ENCODE data around the gene DRC7. TPM values are rescaled to one million over a fixed set of nuclear protein-coding genes. Genes with fewer than 3 reads are reported as not detected.
A peak's percentile ranks its signal among the peaks of the same experiment; 100 is the strongest.

DRC7 gene
- total RNA-seq, 1 experiment from 2014 or later = not detected

DNA sequence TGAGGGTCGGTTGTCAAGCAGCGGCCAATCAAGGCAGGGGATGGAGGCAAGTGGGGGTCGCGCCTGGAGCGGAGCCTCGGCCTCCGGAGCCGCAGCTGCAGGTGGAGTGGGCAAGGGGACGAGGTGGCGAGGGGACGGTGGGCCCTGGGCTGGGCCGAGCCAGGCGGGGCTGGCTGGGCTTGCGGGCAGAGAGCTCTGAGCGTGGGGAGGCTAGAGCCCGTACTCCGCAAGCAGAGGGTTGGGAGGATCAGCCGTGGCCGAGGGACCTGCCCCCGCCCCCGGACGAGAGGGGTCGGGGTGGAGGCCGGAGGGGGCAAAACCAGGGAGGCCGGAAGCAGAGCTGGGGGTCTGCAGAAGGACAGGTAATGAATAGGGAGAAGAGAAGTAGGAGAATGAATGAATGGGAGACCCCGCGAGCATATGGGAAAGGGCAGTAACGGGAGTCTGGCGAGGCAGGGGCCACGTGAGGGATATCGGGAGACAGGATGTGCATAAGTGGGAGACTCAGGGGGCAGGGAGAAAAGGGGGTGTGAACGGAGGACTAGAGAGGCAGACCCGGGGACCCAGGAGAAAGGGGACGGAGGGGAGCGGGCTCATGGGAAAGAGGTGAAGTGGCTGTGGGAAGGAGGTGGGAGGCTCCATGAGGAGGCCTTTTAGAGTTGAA, 41.3 kb downstream of the DRC7 start, which contains the start of gene KATNB1 (continued):
- TF ChIP-seq ZNF219 (CRISPR knock-in tag; IDR thresholded peaks at IDR 0.05; ENCODE audit: borderline replicate concordance) (no peak), OVOL2 (CRISPR knock-in tag; IDR thresholded peaks at IDR 0.05; ENCODE audit: borderline replicate concordance) (no peak), NR3C1 (CRISPR knock-in tag; conservative IDR thresholded peaks at IDR 0.05; ENCODE audit: low read depth) (no peak), NFATC4 (CRISPR knock-in tag; IDR thresholded peaks at IDR 0.05) (no peak), ESRRA (CRISPR knock-in tag; IDR thresholded peaks at IDR 0.05; ENCODE audit: borderline replicate concordance) (no peak), SOX15 (CRISPR knock-in tag; IDR thresholded peaks at IDR 0.05) (no peak), RELA (CRISPR knock-in tag; IDR thresholded peaks at IDR 0.05; ENCODE audit: borderline replicate concordance) (no peak), GRHL2 (CRISPR knock-in tag; IDR thresholded peaks at IDR 0.05; ENCODE audit: insufficient replicate concordance, severe bottlenecking) (no peak), NR2C2 (CRISPR knock-in tag; IDR thresholded peaks at IDR 0.05) (no peak), NR1H2 (CRISPR knock-in tag; IDR thresholded peaks at IDR 0.05) (no peak), ETV6 (CRISPR knock-in tag; IDR thresholded peaks at IDR 0.05) (no peak), ZNF121 (CRISPR knock-in tag; IDR thresholded peaks at IDR 0.05) (no peak), JAZF1 (CRISPR knock-in tag; IDR thresholded peaks at IDR 0.05) (no peak), IRF2 (CRISPR knock-in tag; IDR thresholded peaks at IDR 0.05; ENCODE audit: borderline replicate concordance, low read depth) (no peak), FOXP1 (CRISPR knock-in tag; IDR thresholded peaks at IDR 0.05; ENCODE audit: borderline replicate concordance) (peak; percentile 77; the same call in 1 of the 2 replicates)
- TF ChIP-seq, protein P1, sequence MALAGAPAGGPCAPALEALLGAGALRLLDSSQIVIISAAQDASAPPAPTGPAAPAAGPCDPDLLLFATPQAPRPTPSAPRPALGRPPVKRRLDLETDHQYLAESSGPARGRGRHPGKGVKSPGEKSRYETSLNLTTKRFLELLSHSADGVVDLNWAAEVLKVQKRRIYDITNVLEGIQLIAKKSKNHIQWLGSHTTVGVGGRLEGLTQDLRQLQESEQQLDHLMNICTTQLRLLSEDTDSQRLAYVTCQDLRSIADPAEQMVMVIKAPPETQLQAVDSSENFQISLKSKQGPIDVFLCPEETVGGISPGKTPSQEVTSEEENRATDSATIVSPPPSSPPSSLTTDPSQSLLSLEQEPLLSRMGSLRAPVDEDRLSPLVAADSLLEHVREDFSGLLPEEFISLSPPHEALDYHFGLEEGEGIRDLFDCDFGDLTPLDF (CRISPR knock-in tag; IDR thresholded peaks at IDR 0.05) = no peak
- TF ChIP-seq, protein P2, sequence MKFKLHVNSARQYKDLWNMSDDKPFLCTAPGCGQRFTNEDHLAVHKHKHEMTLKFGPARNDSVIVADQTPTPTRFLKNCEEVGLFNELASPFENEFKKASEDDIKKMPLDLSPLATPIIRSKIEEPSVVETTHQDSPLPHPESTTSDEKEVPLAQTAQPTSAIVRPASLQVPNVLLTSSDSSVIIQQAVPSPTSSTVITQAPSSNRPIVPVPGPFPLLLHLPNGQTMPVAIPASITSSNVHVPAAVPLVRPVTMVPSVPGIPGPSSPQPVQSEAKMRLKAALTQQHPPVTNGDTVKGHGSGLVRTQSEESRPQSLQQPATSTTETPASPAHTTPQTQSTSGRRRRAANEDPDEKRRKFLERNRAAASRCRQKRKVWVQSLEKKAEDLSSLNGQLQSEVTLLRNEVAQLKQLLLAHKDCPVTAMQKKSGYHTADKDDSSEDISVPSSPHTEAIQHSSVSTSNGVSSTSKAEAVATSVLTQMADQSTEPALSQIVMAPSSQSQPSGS (CRISPR knock-in tag; IDR thresholded peaks at IDR 0.05; ENCODE audit: borderline replicate concordance, low read depth) = no peak
- TF ChIP-seq, protein P3, sequence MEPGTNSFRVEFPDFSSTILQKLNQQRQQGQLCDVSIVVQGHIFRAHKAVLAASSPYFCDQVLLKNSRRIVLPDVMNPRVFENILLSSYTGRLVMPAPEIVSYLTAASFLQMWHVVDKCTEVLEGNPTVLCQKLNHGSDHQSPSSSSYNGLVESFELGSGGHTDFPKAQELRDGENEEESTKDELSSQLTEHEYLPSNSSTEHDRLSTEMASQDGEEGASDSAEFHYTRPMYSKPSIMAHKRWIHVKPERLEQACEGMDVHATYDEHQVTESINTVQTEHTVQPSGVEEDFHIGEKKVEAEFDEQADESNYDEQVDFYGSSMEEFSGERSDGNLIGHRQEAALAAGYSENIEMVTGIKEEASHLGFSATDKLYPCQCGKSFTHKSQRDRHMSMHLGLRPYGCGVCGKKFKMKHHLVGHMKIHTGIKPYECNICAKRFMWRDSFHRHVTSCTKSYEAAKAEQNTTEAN (CRISPR knock-in tag; IDR thresholded peaks at IDR 0.05) = 0 out of 2 replicates have a peak, but pooled peaks have one; percentile 31
- TF ChIP-seq, protein P4, sequence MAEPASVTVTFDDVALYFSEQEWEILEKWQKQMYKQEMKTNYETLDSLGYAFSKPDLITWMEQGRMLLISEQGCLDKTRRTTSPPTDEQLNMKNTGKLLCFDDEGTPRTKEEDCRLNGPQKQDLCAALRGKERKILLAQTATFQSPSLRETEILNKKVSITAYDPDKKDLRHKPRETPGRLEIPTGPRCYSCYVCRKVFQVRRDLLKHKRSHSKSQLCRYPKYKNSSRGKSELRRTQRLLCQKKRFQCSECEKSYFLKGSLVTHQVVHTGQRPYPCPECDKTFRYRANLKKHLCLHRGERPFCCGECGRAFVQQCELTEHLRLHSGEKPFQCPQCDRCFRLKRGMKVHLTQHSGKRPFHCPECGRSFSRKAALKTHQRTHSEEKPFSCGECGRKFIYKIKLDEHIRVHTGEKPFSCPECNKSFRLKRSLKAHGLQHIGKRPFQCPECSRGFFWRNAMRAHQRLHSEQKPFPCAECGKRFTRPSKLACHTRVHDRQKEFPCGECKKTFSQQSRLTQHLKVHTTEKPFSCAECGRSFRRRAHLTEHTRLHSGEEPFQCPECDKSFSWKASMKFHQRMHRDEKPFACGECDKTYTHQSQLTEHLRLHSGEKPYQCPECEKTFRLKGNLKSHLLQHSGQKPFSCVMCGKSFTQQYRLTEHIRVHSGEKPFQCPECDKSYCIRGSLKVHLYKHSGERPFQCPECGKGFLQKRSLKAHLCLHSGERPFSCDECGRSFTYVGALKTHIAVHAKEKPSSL (CRISPR knock-in tag; conservative IDR thresholded peaks at IDR 0.05) = no peak
- TF ChIP-seq, protein P5, sequence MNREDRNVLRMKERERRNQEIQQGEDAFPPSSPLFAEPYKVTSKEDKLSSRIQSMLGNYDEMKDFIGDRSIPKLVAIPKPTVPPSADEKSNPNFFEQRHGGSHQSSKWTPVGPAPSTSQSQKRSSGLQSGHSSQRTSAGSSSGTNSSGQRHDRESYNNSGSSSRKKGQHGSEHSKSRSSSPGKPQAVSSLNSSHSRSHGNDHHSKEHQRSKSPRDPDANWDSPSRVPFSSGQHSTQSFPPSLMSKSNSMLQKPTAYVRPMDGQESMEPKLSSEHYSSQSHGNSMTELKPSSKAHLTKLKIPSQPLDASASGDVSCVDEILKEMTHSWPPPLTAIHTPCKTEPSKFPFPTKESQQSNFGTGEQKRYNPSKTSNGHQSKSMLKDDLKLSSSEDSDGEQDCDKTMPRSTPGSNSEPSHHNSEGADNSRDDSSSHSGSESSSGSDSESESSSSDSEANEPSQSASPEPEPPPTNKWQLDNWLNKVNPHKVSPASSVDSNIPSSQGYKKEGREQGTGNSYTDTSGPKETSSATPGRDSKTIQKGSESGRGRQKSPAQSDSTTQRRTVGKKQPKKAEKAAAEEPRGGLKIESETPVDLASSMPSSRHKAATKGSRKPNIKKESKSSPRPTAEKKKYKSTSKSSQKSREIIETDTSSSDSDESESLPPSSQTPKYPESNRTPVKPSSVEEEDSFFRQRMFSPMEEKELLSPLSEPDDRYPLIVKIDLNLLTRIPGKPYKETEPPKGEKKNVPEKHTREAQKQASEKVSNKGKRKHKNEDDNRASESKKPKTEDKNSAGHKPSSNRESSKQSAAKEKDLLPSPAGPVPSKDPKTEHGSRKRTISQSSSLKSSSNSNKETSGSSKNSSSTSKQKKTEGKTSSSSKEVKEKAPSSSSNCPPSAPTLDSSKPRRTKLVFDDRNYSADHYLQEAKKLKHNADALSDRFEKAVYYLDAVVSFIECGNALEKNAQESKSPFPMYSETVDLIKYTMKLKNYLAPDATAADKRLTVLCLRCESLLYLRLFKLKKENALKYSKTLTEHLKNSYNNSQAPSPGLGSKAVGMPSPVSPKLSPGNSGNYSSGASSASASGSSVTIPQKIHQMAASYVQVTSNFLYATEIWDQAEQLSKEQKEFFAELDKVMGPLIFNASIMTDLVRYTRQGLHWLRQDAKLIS (CRISPR knock-in tag; IDR thresholded peaks at IDR 0.05; ENCODE audit: borderline replicate concordance) = no peak
- TF ChIP-seq, protein P6, sequence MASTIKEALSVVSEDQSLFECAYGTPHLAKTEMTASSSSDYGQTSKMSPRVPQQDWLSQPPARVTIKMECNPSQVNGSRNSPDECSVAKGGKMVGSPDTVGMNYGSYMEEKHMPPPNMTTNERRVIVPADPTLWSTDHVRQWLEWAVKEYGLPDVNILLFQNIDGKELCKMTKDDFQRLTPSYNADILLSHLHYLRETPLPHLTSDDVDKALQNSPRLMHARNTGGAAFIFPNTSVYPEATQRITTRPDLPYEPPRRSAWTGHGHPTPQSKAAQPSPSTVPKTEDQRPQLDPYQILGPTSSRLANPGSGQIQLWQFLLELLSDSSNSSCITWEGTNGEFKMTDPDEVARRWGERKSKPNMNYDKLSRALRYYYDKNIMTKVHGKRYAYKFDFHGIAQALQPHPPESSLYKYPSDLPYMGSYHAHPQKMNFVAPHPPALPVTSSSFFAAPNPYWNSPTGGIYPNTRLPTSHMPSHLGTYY (CRISPR knock-in tag; IDR thresholded peaks at IDR 0.05) = no peak
- TF ChIP-seq, protein P7, sequence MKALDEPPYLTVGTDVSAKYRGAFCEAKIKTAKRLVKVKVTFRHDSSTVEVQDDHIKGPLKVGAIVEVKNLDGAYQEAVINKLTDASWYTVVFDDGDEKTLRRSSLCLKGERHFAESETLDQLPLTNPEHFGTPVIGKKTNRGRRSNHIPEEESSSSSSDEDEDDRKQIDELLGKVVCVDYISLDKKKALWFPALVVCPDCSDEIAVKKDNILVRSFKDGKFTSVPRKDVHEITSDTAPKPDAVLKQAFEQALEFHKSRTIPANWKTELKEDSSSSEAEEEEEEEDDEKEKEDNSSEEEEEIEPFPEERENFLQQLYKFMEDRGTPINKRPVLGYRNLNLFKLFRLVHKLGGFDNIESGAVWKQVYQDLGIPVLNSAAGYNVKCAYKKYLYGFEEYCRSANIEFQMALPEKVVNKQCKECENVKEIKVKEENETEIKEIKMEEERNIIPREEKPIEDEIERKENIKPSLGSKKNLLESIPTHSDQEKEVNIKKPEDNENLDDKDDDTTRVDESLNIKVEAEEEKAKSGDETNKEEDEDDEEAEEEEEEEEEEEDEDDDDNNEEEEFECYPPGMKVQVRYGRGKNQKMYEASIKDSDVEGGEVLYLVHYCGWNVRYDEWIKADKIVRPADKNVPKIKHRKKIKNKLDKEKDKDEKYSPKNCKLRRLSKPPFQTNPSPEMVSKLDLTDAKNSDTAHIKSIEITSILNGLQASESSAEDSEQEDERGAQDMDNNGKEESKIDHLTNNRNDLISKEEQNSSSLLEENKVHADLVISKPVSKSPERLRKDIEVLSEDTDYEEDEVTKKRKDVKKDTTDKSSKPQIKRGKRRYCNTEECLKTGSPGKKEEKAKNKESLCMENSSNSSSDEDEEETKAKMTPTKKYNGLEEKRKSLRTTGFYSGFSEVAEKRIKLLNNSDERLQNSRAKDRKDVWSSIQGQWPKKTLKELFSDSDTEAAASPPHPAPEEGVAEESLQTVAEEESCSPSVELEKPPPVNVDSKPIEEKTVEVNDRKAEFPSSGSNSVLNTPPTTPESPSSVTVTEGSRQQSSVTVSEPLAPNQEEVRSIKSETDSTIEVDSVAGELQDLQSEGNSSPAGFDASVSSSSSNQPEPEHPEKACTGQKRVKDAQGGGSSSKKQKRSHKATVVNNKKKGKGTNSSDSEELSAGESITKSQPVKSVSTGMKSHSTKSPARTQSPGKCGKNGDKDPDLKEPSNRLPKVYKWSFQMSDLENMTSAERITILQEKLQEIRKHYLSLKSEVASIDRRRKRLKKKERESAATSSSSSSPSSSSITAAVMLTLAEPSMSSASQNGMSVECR (CRISPR knock-in tag; IDR thresholded peaks at IDR 0.05; ENCODE audit: borderline replicate concordance) = 0 out of 2 replicates have a peak, but pooled peaks have one; percentile 43

Measured in WTC11 (cell line).